Colonic mucosa (tissue), 4 donors: ENCODE data around the gene MORN1. TPM values are rescaled to one million over a fixed set of nuclear protein-coding genes. Genes with fewer than 3 reads are reported as not detected.

ENCODE experiments used
- DNase-seq: peaks from one replicate; pipeline ENCODE4 v3.0.0-alpha.2; 2020
- H3K27ac ChIP-seq: fragments of 200-600 bp; one replicate; pipeline ENCODE4 v1.8.0; 2021
- H3K27me3 ChIP-seq: fragments of 200-600 bp; one replicate; pipeline ENCODE4 v1.8.0; 2021
- H3K36me3 ChIP-seq: fragments of 200-600 bp; one replicate; pipeline ENCODE4 v1.8.0; 2021
- H3K4me1 ChIP-seq: fragments of 200-600 bp; one replicate; pipeline ENCODE4 v1.8.0; 2021; ENCODE audit warnings: mild to moderate bottlenecking
- H3K4me3 ChIP-seq: fragments of 200-600 bp; one replicate; pipeline ENCODE4 v1.8.0; 2021
- H3K9ac ChIP-seq, 2 donors: one replicate each; pipeline ENCODE4 v1.7.0; 2013; ENCODE audit warnings: control low read depth in 2 of 2, low read depth in 2 of 2, low read length in 2 of 2
- H3K9me3 ChIP-seq: fragments of 200-600 bp; one replicate; pipeline ENCODE4 v1.8.0; 2021
- CTCF ChIP-seq: fragments of 200-600 bp; IDR thresholded peaks from one replicate; pipeline ENCODE4 v1.8.0; 2022; ENCODE audit warnings: antibody characterized with exemption, mild to moderate bottlenecking
- intact Hi-C: fragments of 100-400 bp; cut with DNase I; formaldehyde crosslinking; loops from one replicate; pipeline ENCODE4 v1.14.1; 2022
- total RNA-seq, 2 donors: library from RNA; stranded (reverse); fragmentation: NEBNext Ultra II Directional in 1 of 2; extraction: Animal tissue kit (Norgen Biotek cat#: 25700) in 1 of 2; gene quantifications; one replicate each; pipeline ENCODE4 v1.2.1, GENCODE V29; 2021
- donor health status: healthy.
- donor health status: DM: no; HTN: no; CAD: no.
- donor health status: DM: no; HTN: no; CAD: no.

MORN1 gene
- total RNA-seq, 2 donors from 2014 or later, result 11.3 to 18.9 TPM

GRCh38 chr1:2385606-2386280 lies 5.6 kb downstream of the MORN1 start:
- Histone ChIP-seq H3K4me1 (peaks cover 7% of the 10 kb centered on the region), H3K4me3 (no peak overlapping the region), H3K9ac (no peak overlapping the region), H3K27me3 (no peaks in the 10 kb centered on the region), H3K9me3 (no peaks in the 10 kb centered on the region), H3K27ac (no peak overlapping the region), H3K36me3 (no peaks in the 10 kb centered on the region)
- no peak for TF ChIP-seq CTCF
- DNase-seq, result no peak
- intact Hi-C loops, result no loop called here

- H3K27me3 ChIP-seq, result no peaks in the 10 kb centered on the region
- TF ChIP-seq CTCF, result no peak
- H3K4me3 ChIP-seq, result no peak overlapping the region
- no peak overlapping the region for H3K27ac ChIP-seq
- intact Hi-C loops, result no loop called here
- H3K4me1 ChIP-seq, result peaks cover 1% of the 10 kb centered on the region
- no peak for DNase-seq
- H3K9me3 ChIP-seq, result no peaks in the 10 kb centered on the region
- no peaks in the 10 kb centered on the region for H3K36me3 ChIP-seq
- no peak overlapping the region for H3K9ac ChIP-seq
Measured at GRCh38 chr1:2384941-2385481, 6.3 kb downstream of the MORN1 start.

- no peak overlapping the region for H3K4me3 ChIP-seq
- intact Hi-C loops, result no loop called here
- H3K9me3 ChIP-seq, result no peaks in the 10 kb centered on the region
- H3K9ac ChIP-seq, result no peak overlapping the region
- no peak for DNase-seq
- no peaks in the 10 kb centered on the region for H3K36me3 ChIP-seq
- H3K27me3 ChIP-seq, result no peaks in the 10 kb centered on the region
- TF ChIP-seq CTCF, result no peak
- no peak overlapping the region for H3K27ac ChIP-seq
- no peaks in the 10 kb centered on the region for H3K4me1 ChIP-seq
Measured at GRCh38 chr1:2384130-2384860, 7.1 kb downstream of the MORN1 start.

- Histone ChIP-seq H3K9ac (no peak overlapping the region), H3K27me3 (no peaks in the 10 kb centered on the region), H3K4me1 (no peaks in the 10 kb centered on the region), H3K4me3 (no peak overlapping the region), H3K9me3 (no peaks in the 10 kb centered on the region), H3K27ac (no peak overlapping the region), H3K36me3 (no peaks in the 10 kb centered on the region)
- DNase-seq, result no peak
- intact Hi-C loops, result no loop called here
- no peak for TF ChIP-seq CTCF
Measured at GRCh38 chr1:2383576-2383975, 7.8 kb downstream of the MORN1 start.

- H3K9me3 ChIP-seq, result no peaks in the 10 kb centered on the region
- no peaks in the 10 kb centered on the region for H3K27me3 ChIP-seq
- H3K36me3 ChIP-seq, result no peaks in the 10 kb centered on the region
- H3K27ac ChIP-seq, result no peak overlapping the region
- no peak overlapping the region for H3K9ac ChIP-seq
- H3K4me1 ChIP-seq, result no peaks in the 10 kb centered on the region
- peak; percentile 32 for TF ChIP-seq CTCF
- intact Hi-C loops, result no loop called here
- peak; percentile 44 for DNase-seq
- no peak overlapping the region for H3K4me3 ChIP-seq
Measured at GRCh38 chr1:2382621-2383361, 8.6 kb downstream of the MORN1 start.
